IgD-negative memory B cell (primary cell): Measurements from ENCODE around the gene NFATC2. TPM values are rescaled to one million over a fixed set of nuclear protein-coding genes. Genes with fewer than 3 reads are reported as not detected.

ENCODE experiments used
- H3K27ac Mint-ChIP-seq, 3 donors: one replicate each; pipeline ENCODE4 v1.8.0; 2020 to 2022; ENCODE audit warnings: mild to moderate bottlenecking in 3 of 3, mixed read lengths in 3 of 3, moderate library complexity in 1 of 3
- H3K27me3 Mint-ChIP-seq: one replicate; pipeline ENCODE4 v1.8.0; 2021; ENCODE audit warnings: mixed read lengths
- H3K36me3 Mint-ChIP-seq: one replicate; pipeline ENCODE4 v1.8.0; 2020; ENCODE audit warnings: mild to moderate bottlenecking, mixed read lengths
- H3K4me1 Mint-ChIP-seq, 3 donors: one replicate each; pipeline ENCODE4 v1.8.0; 2020 to 2022; ENCODE audit warnings: mixed read lengths in 3 of 3, mild to moderate bottlenecking in 1 of 3
- H3K4me3 Mint-ChIP-seq, 4 donors: one replicate each; pipeline ENCODE4 v1.8.0; 2020 to 2022; ENCODE audit warnings: mild to moderate bottlenecking in 4 of 4, mixed read lengths in 4 of 4, moderate library complexity in 3 of 4
- H3K9me3 Mint-ChIP-seq, 3 donors: one replicate each; pipeline ENCODE4 v1.8.0; 2020 to 2021; ENCODE audit warnings: mixed read lengths in 3 of 3, mild to moderate bottlenecking in 1 of 3
- polyA plus RNA-seq: library from polyadenylated mRNA; unstranded; fragments of 300-500 nt; fragmentation: Illumina TruSeq; gene quantifications from one replicate; pipeline ENCODE4 v1.2.3, GENCODE V29; 2021

Gene NFATC2
- polyA plus RNA-seq, 1 donor from 2014 or later: 17.4 TPM

DNA sequence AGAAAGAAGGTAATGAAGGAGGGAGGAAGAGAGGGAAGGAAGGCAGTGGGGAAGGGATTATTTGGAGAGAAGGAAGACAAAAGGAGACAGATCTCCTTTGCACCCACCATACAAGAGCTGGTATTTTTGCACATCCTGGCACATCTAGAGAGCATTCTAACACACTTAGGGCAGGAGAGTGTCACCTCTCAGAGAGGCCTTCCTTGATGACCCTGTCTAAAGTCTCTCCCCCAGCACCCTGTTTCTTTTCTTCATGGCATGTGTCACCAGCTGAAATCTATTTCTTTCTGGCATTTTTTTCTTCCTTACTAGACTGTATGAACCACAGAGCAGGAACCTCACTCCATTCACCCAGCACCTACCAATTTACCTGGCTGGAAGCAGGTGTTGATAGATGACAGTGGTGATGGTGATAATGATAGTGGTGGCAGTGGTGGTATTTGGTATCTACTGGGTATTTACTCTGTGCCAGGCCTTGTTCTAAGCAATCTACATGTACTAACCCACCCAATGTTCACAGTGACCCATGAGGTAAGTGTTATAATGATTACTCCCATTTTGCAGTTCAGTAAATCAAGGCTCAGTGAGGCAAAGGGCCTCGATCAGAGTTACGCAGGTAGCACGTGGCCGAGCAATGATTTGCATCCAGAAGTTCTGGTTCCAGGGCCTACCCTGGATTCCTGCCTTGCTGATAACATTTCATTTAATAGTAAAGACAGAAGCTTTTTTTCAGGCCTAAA, 131.8 kb downstream of the NFATC2 start:
- Mint-ChIP-seq H3K4me1 (peaks cover 31 to 32% (median 31%) of the 10 kb centered on the region in 3 donors), H3K9me3 (no peaks in the 10 kb centered on the region), H3K27ac (peak overlapping the region in 2 of 3 donors; percentile 70 to 84), H3K27me3 (no peaks in the 10 kb centered on the region), H3K4me3 (no peak overlapping the region), H3K36me3 (peaks cover 3% of the 10 kb centered on the region)

DNA sequence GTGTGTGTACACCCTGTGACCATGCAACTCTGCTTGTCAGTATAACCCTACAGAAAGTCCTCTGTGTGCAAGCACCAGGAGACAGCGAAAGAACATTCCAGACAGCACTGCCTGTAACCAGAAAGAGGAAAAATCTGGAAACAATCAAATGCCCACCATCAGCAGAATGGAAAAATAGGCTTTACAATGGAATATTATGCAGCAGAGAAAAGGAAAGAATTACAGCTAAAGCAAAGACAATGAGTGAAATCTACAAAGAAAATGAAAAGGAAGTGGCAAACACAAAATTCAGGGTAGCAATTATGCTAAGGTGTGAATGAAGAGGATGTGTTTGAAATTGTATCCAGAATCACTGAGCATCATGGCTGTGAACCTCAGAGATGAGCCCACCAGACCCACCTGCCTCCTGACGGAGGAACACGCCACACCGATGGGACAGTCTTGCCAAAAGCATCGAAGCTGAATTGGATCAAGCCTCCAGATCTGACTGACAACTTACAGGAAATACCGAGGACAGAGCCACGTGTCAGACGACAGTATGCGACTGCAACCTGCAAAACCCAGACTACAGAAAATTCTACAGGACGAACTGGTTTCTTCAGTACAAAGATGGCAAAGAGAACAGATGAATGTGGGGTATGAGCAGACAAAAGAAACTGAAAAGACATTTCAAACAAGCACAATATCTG, 133.2 kb downstream of the NFATC2 start:
- Mint-ChIP-seq H3K27me3 (no peaks in the 10 kb centered on the region), H3K9me3 (no peaks in the 10 kb centered on the region), H3K4me1 (peaks cover 26 to 35% (median 29%) of the 10 kb centered on the region in 3 donors), H3K27ac (peak overlapping the region in 1 of 3 donors; percentile 64), H3K4me3 (no peak overlapping the region), H3K36me3 (peaks cover 3% of the 10 kb centered on the region)

DNA sequence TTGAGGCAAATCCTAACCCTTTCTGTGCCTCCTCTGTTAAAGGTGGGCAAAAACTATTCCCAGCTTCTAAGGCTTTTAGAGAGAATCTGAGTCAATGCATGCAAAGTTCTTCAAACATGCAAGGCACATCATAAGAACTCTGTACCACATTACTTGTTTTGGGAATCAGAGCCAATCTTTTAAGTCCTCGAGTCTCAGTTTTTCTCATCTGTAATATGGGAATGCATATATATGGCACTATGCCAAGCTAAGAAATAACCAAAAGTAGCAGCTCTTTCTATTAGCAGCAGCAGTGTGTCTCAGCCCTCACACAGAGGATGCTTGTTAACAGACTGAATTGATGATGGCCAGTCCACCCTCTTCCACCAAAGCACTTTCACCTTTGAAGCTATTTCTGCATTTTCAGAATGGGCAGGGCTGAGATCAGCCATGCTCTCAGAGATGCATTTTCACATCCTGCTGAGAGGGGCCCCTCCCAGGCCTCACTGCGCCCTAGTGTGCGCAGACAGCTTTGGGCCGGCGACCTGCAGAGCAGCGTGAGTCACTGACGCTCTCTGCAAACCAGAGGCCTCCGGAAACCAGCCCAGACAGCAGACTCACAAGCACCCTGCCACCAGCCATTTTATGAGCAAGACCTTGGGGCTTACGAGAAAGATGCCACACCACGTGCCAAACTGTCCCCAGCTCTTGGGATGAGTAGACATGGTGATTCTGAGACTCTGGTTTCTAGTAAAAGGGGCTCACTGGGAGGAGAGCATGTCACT, 138.0 kb downstream of the NFATC2 start:
- Mint-ChIP-seq H3K4me1 (peaks cover 55 to 67% (median 60%) of the 10 kb centered on the region in 3 donors), H3K9me3 (no peaks in the 10 kb centered on the region), H3K4me3 (peak overlapping the region in 3 of 4 donors; percentile 78 to 86 (median 84)), H3K27ac (peak overlapping the region; percentile 92 to 100 (median 98)), H3K36me3 (peaks cover 6% of the 10 kb centered on the region), H3K27me3 (peaks cover 2% of the 10 kb centered on the region)

DNA sequence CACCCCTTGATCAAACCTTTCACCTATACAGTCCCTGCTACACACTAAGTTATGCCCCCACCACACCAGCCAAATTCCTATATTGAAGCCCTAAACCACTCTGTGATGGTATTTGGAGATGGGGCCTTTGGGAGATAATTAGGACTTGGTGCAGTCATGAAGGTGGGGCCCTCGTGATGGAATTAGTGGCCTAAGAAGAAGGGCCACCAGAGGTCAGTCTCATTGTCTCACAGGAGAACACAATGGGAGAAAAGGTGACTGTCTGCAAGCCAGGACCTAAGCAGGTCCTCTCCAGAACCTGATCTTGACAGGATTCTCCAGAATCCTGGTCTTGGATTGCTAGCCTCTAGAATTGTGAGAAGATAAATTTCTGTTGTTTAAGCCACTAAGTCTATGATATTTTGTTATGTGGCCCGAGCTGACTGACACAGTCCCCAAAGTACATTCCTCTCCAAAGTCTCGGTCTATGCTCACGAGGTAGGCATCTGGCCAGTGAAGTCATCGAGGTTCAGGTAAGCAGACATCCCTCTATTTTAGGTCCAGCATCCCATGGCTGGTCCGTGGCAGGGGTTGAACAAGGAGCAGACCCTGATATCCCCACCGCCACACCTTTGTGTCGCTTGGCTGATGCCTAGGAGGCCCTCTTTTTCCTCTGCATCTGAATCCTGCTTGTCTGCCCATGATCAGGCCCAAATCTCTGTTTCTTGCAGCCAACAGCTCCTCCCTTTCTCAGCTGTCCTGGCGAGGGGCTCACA, 138.9 kb downstream of the NFATC2 start:
- Mint-ChIP-seq H3K4me1 (peaks cover 58 to 76% (median 65%) of the 10 kb centered on the region in 3 donors), H3K36me3 (peaks cover 6% of the 10 kb centered on the region), H3K4me3 (peak overlapping the region; percentile 16 to 84 (median 75)), H3K27me3 (peaks cover 2% of the 10 kb centered on the region), H3K27ac (peak overlapping the region; percentile 92 to 100 (median 98)), H3K9me3 (no peaks in the 10 kb centered on the region)

DNA sequence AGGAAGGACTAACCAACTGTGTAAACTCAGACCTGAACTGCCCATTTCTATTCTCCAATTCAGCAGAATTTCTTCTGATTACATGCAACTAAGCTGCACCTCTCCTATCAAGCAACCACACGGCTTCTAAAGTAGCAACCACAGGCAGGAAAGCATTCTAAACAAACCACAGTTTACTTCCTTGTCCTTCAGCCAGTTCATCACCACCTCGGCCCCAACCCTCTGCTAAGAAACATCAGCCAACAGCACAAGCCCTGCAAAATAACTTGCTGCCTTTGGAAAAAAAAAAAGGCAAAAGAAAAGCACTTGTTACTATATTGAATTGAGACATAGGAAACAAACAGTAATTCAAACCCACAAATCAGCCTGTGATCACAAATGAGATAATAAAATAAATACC, 140.3 kb downstream of the NFATC2 start:
- H3K9me3 Mint-ChIP-seq: no peaks in the 10 kb centered on the region
- peaks cover 59 to 77% (median 66%) of the 10 kb centered on the region in 3 donors for H3K4me1 Mint-ChIP-seq
- peak overlapping the region in 3 of 4 donors; percentile 78 to 89 (median 83) for H3K4me3 Mint-ChIP-seq
- H3K36me3 Mint-ChIP-seq: peaks cover 6% of the 10 kb centered on the region
- H3K27me3 Mint-ChIP-seq: peaks cover 2% of the 10 kb centered on the region
- peak overlapping the region; percentile 92 to 100 (median 98) for H3K27ac Mint-ChIP-seq

DNA sequence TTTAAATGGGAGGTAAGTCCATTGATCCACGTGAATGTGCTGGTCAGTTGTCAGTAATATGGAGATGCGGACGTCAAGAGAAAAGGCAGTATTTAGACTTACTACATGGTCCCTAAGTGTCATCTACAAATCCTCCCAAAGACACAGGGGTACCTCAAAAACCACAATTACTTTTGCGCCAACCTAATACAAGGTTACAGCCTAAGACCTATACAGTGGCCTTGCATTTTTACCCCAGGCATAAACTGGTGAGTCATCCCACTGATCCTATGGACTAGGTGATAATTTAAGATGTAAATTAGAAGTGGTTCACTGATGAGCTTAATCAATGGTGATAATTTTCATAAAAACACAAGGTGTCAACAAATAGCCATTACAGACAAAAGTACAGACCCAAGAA, 141.0 kb downstream of the NFATC2 start:
- Mint-ChIP-seq H3K9me3 (no peaks in the 10 kb centered on the region), H3K27ac (peak overlapping the region; percentile 92 to 100 (median 98)), H3K36me3 (peaks cover 3% of the 10 kb centered on the region), H3K4me1 (peaks cover 54 to 75% (median 62%) of the 10 kb centered on the region in 3 donors), H3K27me3 (peaks cover 2% of the 10 kb centered on the region), H3K4me3 (peak overlapping the region in 3 of 4 donors; percentile 78 to 89 (median 83))

DNA sequence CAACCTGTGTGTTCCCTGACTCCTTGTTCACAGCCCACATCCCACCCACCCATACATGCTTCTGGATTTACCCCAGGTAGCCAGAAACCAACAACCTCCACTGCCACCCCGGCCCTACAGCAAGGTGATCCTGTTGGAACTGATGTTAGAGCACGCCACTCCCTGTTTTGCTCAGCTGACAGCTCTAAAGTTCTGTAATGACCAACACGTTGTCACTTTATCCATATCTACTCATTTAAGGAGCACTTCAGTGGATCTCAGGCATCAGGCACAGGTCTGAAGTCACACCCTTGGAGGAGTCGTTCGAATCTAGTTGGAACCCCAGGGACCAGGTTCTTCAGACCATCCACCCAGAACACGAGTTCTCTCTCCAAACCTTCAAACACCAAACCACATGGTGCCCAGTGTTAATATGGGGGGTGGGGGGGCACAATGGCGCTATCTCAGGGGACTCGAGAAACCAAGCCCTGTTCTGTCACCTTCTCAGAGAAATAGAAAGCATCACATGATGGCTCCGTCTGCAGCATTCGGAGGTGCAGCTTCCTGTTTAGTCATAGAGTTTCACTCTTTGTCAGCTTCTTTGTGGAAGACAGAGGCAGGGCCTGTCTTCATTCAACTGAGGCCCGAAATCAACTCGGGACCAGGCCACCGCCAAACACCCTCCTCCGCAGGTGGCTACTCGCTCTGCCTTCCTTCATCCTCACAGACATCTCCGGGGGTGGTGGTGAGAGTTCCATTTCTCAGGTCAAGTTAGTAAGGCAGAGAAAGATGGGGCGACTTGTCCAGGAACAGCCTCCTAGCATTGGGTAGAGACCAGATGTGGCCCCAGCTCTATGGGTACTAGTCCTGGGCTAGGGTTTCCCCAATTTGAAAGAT, 142.2 kb downstream of the NFATC2 start:
- peak overlapping the region; percentile 53 to 92 (median 84) for H3K4me3 Mint-ChIP-seq
- no peaks in the 10 kb centered on the region for H3K9me3 Mint-ChIP-seq
- peaks cover 2% of the 10 kb centered on the region for H3K27me3 Mint-ChIP-seq
- H3K27ac Mint-ChIP-seq: peak overlapping the region; percentile 92 to 100 (median 98)
- peaks cover 3% of the 10 kb centered on the region for H3K36me3 Mint-ChIP-seq
- peaks cover 54 to 69% (median 62%) of the 10 kb centered on the region in 3 donors for H3K4me1 Mint-ChIP-seq

DNA sequence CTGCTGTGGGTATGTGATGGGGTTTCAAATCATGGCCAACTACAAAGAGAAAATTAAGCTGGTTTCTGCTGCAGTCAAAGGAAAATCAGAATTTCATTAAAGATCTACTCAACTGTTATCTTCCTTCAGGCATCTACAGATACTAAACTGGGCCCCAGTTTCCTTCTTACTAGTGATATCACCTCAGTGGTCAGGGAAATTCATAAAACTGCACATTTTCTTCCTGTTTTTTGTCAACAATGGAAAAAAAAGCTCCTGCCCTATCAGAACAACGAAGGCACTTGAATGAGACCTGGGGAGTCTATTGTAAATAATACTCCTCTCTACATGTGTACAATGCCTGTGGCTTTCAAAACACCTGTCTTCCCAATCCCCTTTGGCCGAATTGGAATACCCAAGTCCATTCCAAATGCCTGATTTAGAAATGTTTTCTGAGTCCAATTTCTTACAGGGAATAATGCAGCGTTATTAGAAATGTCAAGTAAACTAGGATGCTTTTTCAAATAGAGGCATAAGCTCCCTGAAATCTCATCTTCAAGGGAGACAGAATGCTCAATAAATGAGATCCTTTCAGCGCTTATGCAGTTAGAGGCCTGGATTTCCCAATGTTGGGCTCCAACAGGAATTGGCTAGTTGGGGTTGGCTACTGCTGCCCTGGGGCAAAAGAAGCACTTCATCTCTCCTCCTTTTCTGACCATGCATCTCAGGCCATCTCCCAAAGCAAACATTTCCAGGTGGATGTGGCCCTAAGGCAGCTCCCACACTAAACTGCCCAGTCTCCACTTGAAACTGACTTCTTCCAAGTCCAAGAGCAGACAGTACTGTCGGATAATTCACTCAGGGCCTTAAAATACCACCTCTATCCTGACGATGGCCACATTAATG, 143.3 kb downstream of the NFATC2 start:
- peaks cover 2% of the 10 kb centered on the region for H3K27me3 Mint-ChIP-seq
- peaks cover 3% of the 10 kb centered on the region for H3K36me3 Mint-ChIP-seq
- peak overlapping the region; percentile 92 to 100 (median 98) for H3K27ac Mint-ChIP-seq
- peaks cover 46 to 63% (median 53%) of the 10 kb centered on the region in 3 donors for H3K4me1 Mint-ChIP-seq
- H3K4me3 Mint-ChIP-seq: peak overlapping the region in 3 of 4 donors; percentile 18 to 92 (median 89)
- H3K9me3 Mint-ChIP-seq: no peaks in the 10 kb centered on the region

DNA sequence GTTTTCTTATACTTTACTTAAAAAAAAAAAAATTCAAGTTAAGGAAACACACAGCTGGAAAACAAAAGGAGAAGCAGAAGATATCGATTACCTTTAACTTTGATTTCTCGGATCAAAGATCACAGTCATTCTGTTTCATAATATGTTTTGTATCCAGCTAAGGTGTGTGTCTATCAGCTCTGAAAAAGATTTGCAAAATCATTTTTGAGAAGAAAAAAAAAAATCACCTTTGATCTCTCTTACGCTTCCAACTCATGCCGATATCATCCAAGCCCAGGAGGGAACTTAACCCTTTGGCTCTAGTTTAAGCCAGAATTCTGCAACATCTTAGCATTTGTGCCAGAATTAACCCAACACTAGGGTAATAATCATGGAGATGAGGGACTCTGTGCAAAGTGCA, 144.0 kb downstream of the NFATC2 start:
- Mint-ChIP-seq H3K9me3 (no peaks in the 10 kb centered on the region), H3K4me1 (peaks cover 41 to 56% (median 47%) of the 10 kb centered on the region in 3 donors), H3K4me3 (peak overlapping the region in 1 of 4 donors; percentile 18), H3K36me3 (peaks cover 3% of the 10 kb centered on the region), H3K27me3 (no peaks in the 10 kb centered on the region), H3K27ac (peak overlapping the region; percentile 50 to 92 (median 91))

DNA sequence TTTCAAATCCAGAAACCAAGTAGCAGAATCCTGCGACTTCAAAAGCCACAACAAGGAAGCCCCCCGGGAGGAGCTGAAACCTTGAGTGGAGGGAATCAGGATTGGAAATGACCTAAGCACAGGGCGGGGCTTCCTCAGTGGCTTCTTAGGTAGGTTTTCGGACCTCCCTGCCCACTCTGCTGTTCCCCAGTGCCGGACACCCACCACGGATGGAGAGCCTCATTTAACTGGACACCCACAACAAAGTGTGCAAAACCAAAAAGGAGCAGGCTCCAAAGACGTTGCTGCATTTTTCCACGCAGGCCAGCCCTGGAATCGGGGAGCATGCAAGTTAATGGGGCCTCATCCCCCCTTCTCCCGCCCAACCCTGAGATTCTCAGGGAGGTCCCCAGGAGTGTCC, 144.4 kb downstream of the NFATC2 start:
- Mint-ChIP-seq H3K4me1 (peaks cover 36 to 52% (median 43%) of the 10 kb centered on the region in 3 donors), H3K9me3 (no peaks in the 10 kb centered on the region), H3K27ac (peak overlapping the region in 1 of 3 donors; percentile 13), H3K36me3 (peaks cover 3% of the 10 kb centered on the region), H3K27me3 (no peaks in the 10 kb centered on the region), H3K4me3 (no peak overlapping the region)

DNA sequence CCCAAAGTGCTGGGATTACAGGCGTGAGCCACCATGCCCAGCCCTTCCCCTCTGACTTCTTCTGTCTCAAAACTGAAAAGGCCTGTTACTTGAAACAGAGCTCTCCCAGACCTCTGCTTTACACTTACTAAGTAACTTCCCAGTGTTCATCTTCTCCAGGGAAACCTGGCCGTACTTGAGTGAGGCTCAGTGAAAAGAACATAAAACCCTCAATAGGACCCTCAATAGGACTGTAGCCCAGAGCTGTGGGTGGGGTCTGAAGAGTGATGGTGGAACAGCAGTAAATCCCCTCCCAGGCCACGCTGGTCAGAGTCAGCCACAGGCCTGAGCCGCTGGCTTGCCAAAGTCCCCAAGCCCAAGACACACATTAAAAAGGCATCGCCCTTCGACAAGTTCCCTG, 145.4 kb downstream of the NFATC2 start:
- Mint-ChIP-seq H3K9me3 (no peaks in the 10 kb centered on the region), H3K27ac (peak overlapping the region in 1 of 3 donors; percentile 67), H3K4me3 (no peak overlapping the region), H3K36me3 (peaks cover 3% of the 10 kb centered on the region), H3K4me1 (peaks cover 27 to 43% (median 34%) of the 10 kb centered on the region in 3 donors), H3K27me3 (no peaks in the 10 kb centered on the region)

DNA sequence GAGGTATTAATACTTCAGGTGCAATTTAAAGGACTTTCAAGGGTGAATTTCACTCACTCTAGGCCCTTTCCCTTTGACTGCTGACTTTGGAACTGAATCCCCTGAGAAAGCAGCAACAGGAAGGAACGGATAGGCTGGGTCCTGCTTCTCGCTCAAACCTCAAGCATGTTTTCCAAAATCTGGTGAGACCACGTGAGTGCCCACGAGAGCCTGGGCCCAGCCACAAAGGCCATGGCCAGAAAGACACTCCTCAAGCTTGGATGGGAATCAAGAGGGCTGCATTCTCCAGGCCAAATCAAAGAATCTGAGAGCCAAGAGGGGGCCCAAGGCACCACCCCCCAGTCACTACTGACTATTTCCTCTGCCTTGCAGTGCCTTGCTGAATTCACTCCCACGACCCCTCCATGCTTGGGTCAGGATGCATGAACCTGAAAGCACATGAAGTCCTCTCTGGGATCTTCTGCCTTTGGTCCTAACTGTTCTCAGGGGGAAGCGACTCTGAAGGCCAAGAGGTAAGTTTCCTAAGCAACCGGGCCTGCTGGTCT, 146.1 kb downstream of the NFATC2 start:
- Mint-ChIP-seq H3K4me3 (no peak overlapping the region), H3K4me1 (peaks cover 20 to 36% (median 27%) of the 10 kb centered on the region in 3 donors), H3K9me3 (no peaks in the 10 kb centered on the region), H3K27me3 (no peaks in the 10 kb centered on the region), H3K27ac (no peak overlapping the region), H3K36me3 (peaks cover 3% of the 10 kb centered on the region)
